ENCODE measurements around the gene KRTAP5-10.
"Not testable (repeated sequence)": the region's sequence is repeated elsewhere in the genome, so short reads cannot be mapped to it uniquely, and the experiment has no call there.

KRTAP5-10 gene

GRCh38 chr11:71589546-71589920 lies 24.2 kb downstream of the KRTAP5-10 start:
- not testable (repeated sequence) for H3K4me3 ChIP-seq (ENCODE audit: low read depth in 1 of 2, low read length in 2 of 2); H3K9me3 ChIP-seq (ENCODE audit: control insufficient read depth in 1 of 2, low read length in 2 of 2); H3K27ac ChIP-seq (ENCODE audit: low read length); H3K4me1 ChIP-seq (ENCODE audit: control insufficient read depth in 1 of 2, insufficient read depth in 2 of 2, low read length in 2 of 2); H3K36me3 ChIP-seq (ENCODE audit: control insufficient read depth in 1 of 2, insufficient read depth in 2 of 2, low read length in 2 of 2); H3K27me3 ChIP-seq (ENCODE audit: low read depth, low read length)

DNA sequence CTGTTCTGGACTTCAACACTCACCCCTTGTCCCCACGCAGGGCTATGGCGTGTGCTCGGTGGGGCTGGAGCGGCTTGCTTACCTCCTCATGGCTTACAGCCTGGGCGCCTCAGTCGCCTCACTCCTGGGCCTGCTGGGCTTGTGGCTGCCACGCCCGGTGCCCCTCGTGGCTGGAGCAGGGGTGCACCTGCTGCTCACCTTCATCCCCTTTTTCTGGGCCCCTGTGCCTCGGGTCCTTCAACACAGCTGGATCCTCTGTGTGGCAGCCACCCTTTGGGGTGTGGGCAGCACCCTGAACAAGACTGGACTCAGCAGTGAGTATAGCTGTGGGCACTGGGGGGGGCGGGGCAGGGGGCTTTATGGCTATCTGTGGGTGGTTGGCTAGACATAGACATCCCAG lies 37.9 kb downstream of the KRTAP5-10 start:
- H3K27me3 ChIP-seq (ENCODE audit: low read depth, low read length); H3K27ac ChIP-seq (ENCODE audit: low read length): not testable (repeated sequence)

GRCh38 chr11:71604798-71605488 lies 39.6 kb downstream of the KRTAP5-10 start:
- H3K27me3 ChIP-seq (ENCODE audit: low read depth, low read length); H3K4me3 ChIP-seq (ENCODE audit: low read depth in 1 of 2, low read length in 2 of 2): not testable (repeated sequence)

More for the DNA sequence above, 37.9 kb downstream of the KRTAP5-10 start:
- not testable (repeated sequence) for H3K4me1 ChIP-seq (ENCODE audit: control insufficient read depth in 1 of 2, insufficient read depth in 2 of 2, low read length in 2 of 2); H3K4me3 ChIP-seq (ENCODE audit: low read depth in 1 of 2, low read length in 2 of 2); H3K9me3 ChIP-seq (ENCODE audit: control insufficient read depth in 1 of 2, low read length in 2 of 2); H3K36me3 ChIP-seq (ENCODE audit: control insufficient read depth in 1 of 2, insufficient read depth in 2 of 2, low read length in 2 of 2)

DNA sequence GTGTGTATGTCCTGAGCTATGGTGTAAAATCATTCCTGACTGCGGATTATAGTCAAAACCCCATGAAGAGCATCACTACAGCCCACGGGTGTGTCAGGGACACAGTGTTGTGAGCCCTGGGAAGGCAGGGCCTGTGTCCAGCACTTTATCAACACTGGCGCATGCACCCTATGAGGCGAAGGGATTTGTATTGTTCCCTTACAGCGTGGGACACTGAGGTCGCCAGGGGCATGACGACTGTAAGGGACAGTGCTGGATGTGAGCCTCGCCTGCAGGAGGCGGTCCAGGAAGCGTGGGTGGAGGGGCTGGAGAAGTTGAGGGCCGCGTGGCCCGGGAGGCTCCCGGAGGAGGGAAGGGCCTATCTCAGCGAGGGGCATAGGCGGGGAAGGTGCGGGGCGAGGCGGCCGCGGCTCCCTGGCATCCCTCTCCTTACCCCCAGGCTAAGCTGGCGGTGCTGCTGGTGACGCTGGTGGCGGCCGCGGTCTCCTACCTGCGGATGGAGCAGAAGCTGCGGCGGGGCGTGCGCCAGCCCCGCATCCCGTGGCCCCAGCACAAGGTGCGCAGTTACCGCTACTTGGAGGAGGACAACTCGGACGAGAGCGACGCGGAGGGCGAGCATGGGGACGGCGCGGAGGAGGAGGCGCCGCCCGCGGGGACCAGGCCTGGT lies 41.6 kb downstream of the KRTAP5-10 start:
- H3K27ac ChIP-seq (ENCODE audit: low read length); H3K36me3 ChIP-seq (ENCODE audit: control insufficient read depth in 1 of 2, insufficient read depth in 2 of 2, low read length in 2 of 2); H3K27me3 ChIP-seq (ENCODE audit: low read depth, low read length); H3K9me3 ChIP-seq (ENCODE audit: control insufficient read depth in 1 of 2, low read length in 2 of 2); H3K4me1 ChIP-seq (ENCODE audit: control insufficient read depth in 1 of 2, insufficient read depth in 2 of 2, low read length in 2 of 2): not testable (repeated sequence)
- H3K4me3 ChIP-seq (ENCODE audit: low read depth in 1 of 2, low read length in 2 of 2), result peak overlapping the region in 1 of 2 donors; percentile 24

More at GRCh38 chr11:71604798-71605488, 39.6 kb downstream of the KRTAP5-10 start:
- not testable (repeated sequence) for H3K27ac ChIP-seq (ENCODE audit: low read length); H3K9me3 ChIP-seq (ENCODE audit: control insufficient read depth in 1 of 2, low read length in 2 of 2); H3K36me3 ChIP-seq (ENCODE audit: control insufficient read depth in 1 of 2, insufficient read depth in 2 of 2, low read length in 2 of 2); H3K4me1 ChIP-seq (ENCODE audit: control insufficient read depth in 1 of 2, insufficient read depth in 2 of 2, low read length in 2 of 2)

- peak overlapping the region in 1 of 2 donors; percentile 24 for H3K4me3 ChIP-seq (ENCODE audit: low read depth in 1 of 2, low read length in 2 of 2)
- H3K36me3 ChIP-seq (ENCODE audit: control insufficient read depth in 1 of 2, insufficient read depth in 2 of 2, low read length in 2 of 2); H3K27ac ChIP-seq (ENCODE audit: low read length); H3K4me1 ChIP-seq (ENCODE audit: control insufficient read depth in 1 of 2, insufficient read depth in 2 of 2, low read length in 2 of 2); H3K9me3 ChIP-seq (ENCODE audit: control insufficient read depth in 1 of 2, low read length in 2 of 2); H3K27me3 ChIP-seq (ENCODE audit: low read depth, low read length): not testable (repeated sequence)
These were observed 42.3 kb downstream of the KRTAP5-10 start for GRCh38 chr11:71607520-71608216.

DNA sequence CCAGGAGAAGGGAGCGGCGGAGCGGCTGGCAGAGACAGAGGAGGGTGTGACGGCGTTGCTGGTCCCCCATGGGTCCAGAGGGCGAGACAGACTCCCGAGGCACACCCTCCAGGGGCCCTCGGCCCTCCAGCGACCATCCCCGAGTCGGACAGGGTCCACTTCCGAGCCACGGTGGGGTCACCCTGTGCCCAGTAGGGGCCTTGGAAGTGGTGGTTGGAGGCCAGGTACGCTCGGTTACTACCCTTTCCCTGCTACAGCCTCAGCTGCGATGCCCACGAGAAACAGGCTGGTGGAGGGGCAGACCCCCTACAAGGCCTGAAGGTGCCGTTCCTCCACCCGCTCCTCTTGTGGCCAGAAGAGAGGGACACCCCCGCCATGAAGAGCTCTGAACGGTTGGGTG lies 42.9 kb downstream of the KRTAP5-10 start:
- H3K4me3 ChIP-seq (ENCODE audit: low read depth in 1 of 2, low read length in 2 of 2); H3K4me1 ChIP-seq (ENCODE audit: control insufficient read depth in 1 of 2, insufficient read depth in 2 of 2, low read length in 2 of 2); H3K36me3 ChIP-seq (ENCODE audit: control insufficient read depth in 1 of 2, insufficient read depth in 2 of 2, low read length in 2 of 2); H3K27ac ChIP-seq (ENCODE audit: low read length); H3K27me3 ChIP-seq (ENCODE audit: low read depth, low read length); H3K9me3 ChIP-seq (ENCODE audit: control insufficient read depth in 1 of 2, low read length in 2 of 2): not testable (repeated sequence)

GRCh38 chr11:71611218-71611910 lies 46.0 kb downstream of the KRTAP5-10 start:
- H3K4me3 ChIP-seq (ENCODE audit: low read depth in 1 of 2, low read length in 2 of 2), result not testable (repeated sequence)

GRCh38 chr11:71613931-71614330 lies 48.6 kb downstream of the KRTAP5-10 start:
- not testable (repeated sequence) for H3K36me3 ChIP-seq (ENCODE audit: control insufficient read depth in 1 of 2, insufficient read depth in 2 of 2, low read length in 2 of 2); H3K4me1 ChIP-seq (ENCODE audit: control insufficient read depth in 1 of 2, insufficient read depth in 2 of 2, low read length in 2 of 2); H3K9me3 ChIP-seq (ENCODE audit: control insufficient read depth in 1 of 2, low read length in 2 of 2); H3K27me3 ChIP-seq (ENCODE audit: low read depth, low read length); H3K27ac ChIP-seq (ENCODE audit: low read length); H3K4me3 ChIP-seq (ENCODE audit: low read depth in 1 of 2, low read length in 2 of 2)

More at GRCh38 chr11:71611218-71611910, 46.0 kb downstream of the KRTAP5-10 start:
- H3K9me3 ChIP-seq (ENCODE audit: control insufficient read depth in 1 of 2, low read length in 2 of 2); H3K36me3 ChIP-seq (ENCODE audit: control insufficient read depth in 1 of 2, insufficient read depth in 2 of 2, low read length in 2 of 2); H3K4me1 ChIP-seq (ENCODE audit: control insufficient read depth in 1 of 2, insufficient read depth in 2 of 2, low read length in 2 of 2); H3K27ac ChIP-seq (ENCODE audit: low read length); H3K27me3 ChIP-seq (ENCODE audit: low read depth, low read length): not testable (repeated sequence)

GRCh38 chr11:71614366-71614917 lies 49.1 kb downstream of the KRTAP5-10 start:
- not testable (repeated sequence) for H3K36me3 ChIP-seq (ENCODE audit: control insufficient read depth in 1 of 2, insufficient read depth in 2 of 2, low read length in 2 of 2); H3K4me3 ChIP-seq (ENCODE audit: low read depth in 1 of 2, low read length in 2 of 2); H3K27me3 ChIP-seq (ENCODE audit: low read depth, low read length); H3K9me3 ChIP-seq (ENCODE audit: control insufficient read depth in 1 of 2, low read length in 2 of 2); H3K4me1 ChIP-seq (ENCODE audit: control insufficient read depth in 1 of 2, insufficient read depth in 2 of 2, low read length in 2 of 2); H3K27ac ChIP-seq (ENCODE audit: low read length)

GRCh38 chr11:71615003-71615402 lies 49.6 kb downstream of the KRTAP5-10 start:
- not testable (repeated sequence) for H3K9me3 ChIP-seq (ENCODE audit: control insufficient read depth in 1 of 2, low read length in 2 of 2); H3K4me1 ChIP-seq (ENCODE audit: control insufficient read depth in 1 of 2, insufficient read depth in 2 of 2, low read length in 2 of 2); H3K36me3 ChIP-seq (ENCODE audit: control insufficient read depth in 1 of 2, insufficient read depth in 2 of 2, low read length in 2 of 2); H3K27ac ChIP-seq (ENCODE audit: low read length); H3K27me3 ChIP-seq (ENCODE audit: low read depth, low read length); H3K4me3 ChIP-seq (ENCODE audit: low read depth in 1 of 2, low read length in 2 of 2)
